ENCODE results near the gene ZNF205. TPM values are rescaled to one million over a fixed set of nuclear protein-coding genes. Genes with fewer than 3 reads are reported as not detected.

ZNF205 gene
- total RNA-seq, 2 donors from 2014 or later, result 20.9 to 27.0 TPM

- Histone ChIP-seq H3K27me3 (replicated peaks; ENCODE audit: insufficient read depth) (no peaks in the 10 kb centered on the region), H3K36me3 (peaks cover 6% of the 10 kb centered on the region in 2 donors), H3K9me3 (no peaks in the 10 kb centered on the region), H3K4me1 (replicated peaks) (peaks cover 4% of the 10 kb centered on the region), H3K27ac (no peak overlapping the region), H3K4me3 (no peak overlapping the region)
- no peak for TF ChIP-seq CTCF (IDR thresholded peaks at IDR 0.05)
- no peak for TF ChIP-seq POLR2AphosphoS5 (IDR thresholded peaks at IDR 0.05)
- no peak for TF ChIP-seq POLR2A (IDR thresholded peaks at IDR 0.05)
- 81% methylated on average over 16 of the region's 16 CpGs for WGBS
- DNase-seq (ENCODE audit: low spot score), result no peak
- intact Hi-C loops (cut with DNase I), result no loop called here
Observed at GRCh38 chr16:3118204-3118790, 5.9 kb downstream of the ZNF205 start.

- Histone ChIP-seq H3K27me3 (replicated peaks; ENCODE audit: insufficient read depth) (no peaks in the 10 kb centered on the region), H3K9me3 (no peaks in the 10 kb centered on the region), H3K4me3 (no peak overlapping the region), H3K27ac (no peak overlapping the region), H3K36me3 (peaks cover 6% of the 10 kb centered on the region in 2 donors), H3K4me1 (replicated peaks) (peaks cover 5% of the 10 kb centered on the region)
- intact Hi-C loops (cut with DNase I), result no loop called here
- DNase-seq (ENCODE audit: low spot score), result no peak
- 93% methylated on average over 20 of the region's 20 CpGs for WGBS
- TF ChIP-seq POLR2A (IDR thresholded peaks at IDR 0.05) (no peak), CTCF (IDR thresholded peaks at IDR 0.05) (no peak), POLR2AphosphoS5 (IDR thresholded peaks at IDR 0.05) (no peak)
Observed at GRCh38 chr16:3118846-3119245, 6.5 kb downstream of the ZNF205 start.

GRCh38 chr16:3119286-3119685 is 6.9 kb downstream of the ZNF205 start:
- Histone ChIP-seq H3K4me3 (no peak overlapping the region), H3K27me3 (replicated peaks; ENCODE audit: insufficient read depth) (no peaks in the 10 kb centered on the region), H3K27ac (no peak overlapping the region), H3K9me3 (no peaks in the 10 kb centered on the region), H3K4me1 (replicated peaks) (peaks cover 5% of the 10 kb centered on the region), H3K36me3 (peaks cover 6% of the 10 kb centered on the region in 2 donors)
- intact Hi-C loops (cut with DNase I), result no loop called here
- TF ChIP-seq POLR2A (IDR thresholded peaks at IDR 0.05), result no peak
- TF ChIP-seq POLR2AphosphoS5 (IDR thresholded peaks at IDR 0.05), result no peak
- TF ChIP-seq CTCF (IDR thresholded peaks at IDR 0.05), result no peak
- no peak for DNase-seq (ENCODE audit: low spot score)
- 95% methylated on average over 28 of the region's 33 CpGs for WGBS

- DNase-seq (ENCODE audit: low spot score), result no peak
- Histone ChIP-seq H3K27me3 (replicated peaks; ENCODE audit: insufficient read depth) (no peaks in the 10 kb centered on the region), H3K27ac (no peak overlapping the region), H3K4me3 (no peak overlapping the region), H3K36me3 (peaks cover 6% of the 10 kb centered on the region in 2 donors), H3K4me1 (replicated peaks) (peaks cover 5% of the 10 kb centered on the region), H3K9me3 (no peaks in the 10 kb centered on the region)
- 94% methylated on average over 44 of the region's 57 CpGs for WGBS
- intact Hi-C loops (cut with DNase I), result no loop called here
- TF ChIP-seq POLR2A (IDR thresholded peaks at IDR 0.05) (no peak), POLR2AphosphoS5 (IDR thresholded peaks at IDR 0.05) (no peak), CTCF (IDR thresholded peaks at IDR 0.05) (no peak)
Observed at GRCh38 chr16:3119701-3120408, 7.5 kb downstream of the ZNF205 start.

- WGBS, result 88% methylated on average over 16 of the region's 16 CpGs
- Histone ChIP-seq H3K4me3 (no peak overlapping the region), H3K4me1 (replicated peaks) (peaks cover 5% of the 10 kb centered on the region), H3K36me3 (peaks cover 6% of the 10 kb centered on the region in 2 donors), H3K27ac (no peak overlapping the region), H3K9me3 (no peaks in the 10 kb centered on the region), H3K27me3 (replicated peaks; ENCODE audit: insufficient read depth) (no peaks in the 10 kb centered on the region)
- DNase-seq (ENCODE audit: low spot score), result no peak
- no peak for TF ChIP-seq POLR2AphosphoS5 (IDR thresholded peaks at IDR 0.05)
- TF ChIP-seq CTCF (IDR thresholded peaks at IDR 0.05), result no peak
- TF ChIP-seq POLR2A (IDR thresholded peaks at IDR 0.05), result no peak
- intact Hi-C loops (cut with DNase I), result no loop called here
Observed at GRCh38 chr16:3120435-3120834, 8.0 kb downstream of the ZNF205 start.

Measured in prostate gland (tissue), 2 donors.